ENCODE data around the gene ENPEP.

Gene ENPEP

GRCh38 chr4:110504084-110504435, 28.1 kb downstream of the ENPEP start:
- Histone ChIP-seq H3K27me3 (ENCODE audit: control insufficient read depth, insufficient read depth, low read length) (no peaks in the 10 kb centered on the region), H3K4me1 (ENCODE audit: control insufficient read depth, insufficient read depth, low read length) (0 out of 2 replicates have a peak, but pooled peaks cover 3% of the 10 kb centered on the region)

GRCh38 chr4:110505440-110505839, 29.5 kb downstream of the ENPEP start:
- Histone ChIP-seq H3K4me3 (ENCODE audit: low read depth, low read length) (no peak overlapping the region), H3K4me1 (ENCODE audit: control insufficient read depth, insufficient read depth, low read length) (0 out of 2 replicates have a peak, but pooled peaks cover 3% of the 10 kb centered on the region), H3K9ac (ENCODE audit: low read depth, low read length) (no peak overlapping the region), H3K27me3 (ENCODE audit: control insufficient read depth, insufficient read depth, low read length) (no peaks in the 10 kb centered on the region), H3K9me3 (ENCODE audit: control insufficient read depth, insufficient read depth, low read length) (no peaks in the 10 kb centered on the region), H3K36me3 (ENCODE audit: control insufficient read depth, insufficient read depth, low read length) (no peaks in the 10 kb centered on the region), H3K27ac (ENCODE audit: low read depth, low read length) (no peak overlapping the region)

More at GRCh38 chr4:110504084-110504435, 28.1 kb downstream of the ENPEP start:
- H3K27ac ChIP-seq (ENCODE audit: low read depth, low read length), result no peak overlapping the region
- H3K9ac ChIP-seq (ENCODE audit: low read depth, low read length), result no peak overlapping the region
- H3K36me3 ChIP-seq (ENCODE audit: control insufficient read depth, insufficient read depth, low read length), result no peaks in the 10 kb centered on the region
- no peaks in the 10 kb centered on the region for H3K9me3 ChIP-seq (ENCODE audit: control insufficient read depth, insufficient read depth, low read length)
- no peak overlapping the region for H3K4me3 ChIP-seq (ENCODE audit: low read depth, low read length)

GRCh38 chr4:110508827-110509710, 33.1 kb downstream of the ENPEP start:
- H3K4me1 ChIP-seq (ENCODE audit: control insufficient read depth, insufficient read depth, low read length), result no peaks in the 10 kb centered on the region

GRCh38 chr4:110510277-110510676, 34.3 kb downstream of the ENPEP start:
- Histone ChIP-seq H3K4me3 (ENCODE audit: low read depth, low read length) (no peak overlapping the region), H3K9ac (ENCODE audit: low read depth, low read length) (no peak overlapping the region), H3K9me3 (ENCODE audit: control insufficient read depth, insufficient read depth, low read length) (no peaks in the 10 kb centered on the region), H3K27me3 (ENCODE audit: control insufficient read depth, insufficient read depth, low read length) (no peaks in the 10 kb centered on the region), H3K27ac (ENCODE audit: low read depth, low read length) (no peak overlapping the region), H3K36me3 (ENCODE audit: control insufficient read depth, insufficient read depth, low read length) (no peaks in the 10 kb centered on the region), H3K4me1 (ENCODE audit: control insufficient read depth, insufficient read depth, low read length) (no peaks in the 10 kb centered on the region)

More at GRCh38 chr4:110508827-110509710, 33.1 kb downstream of the ENPEP start:
- Histone ChIP-seq H3K36me3 (ENCODE audit: control insufficient read depth, insufficient read depth, low read length) (no peaks in the 10 kb centered on the region), H3K9me3 (ENCODE audit: control insufficient read depth, insufficient read depth, low read length) (no peaks in the 10 kb centered on the region), H3K9ac (ENCODE audit: low read depth, low read length) (no peak overlapping the region), H3K27me3 (ENCODE audit: control insufficient read depth, insufficient read depth, low read length) (no peaks in the 10 kb centered on the region), H3K27ac (ENCODE audit: low read depth, low read length) (no peak overlapping the region), H3K4me3 (ENCODE audit: low read depth, low read length) (no peak overlapping the region)

GRCh38 chr4:110510955-110511544, 35.1 kb downstream of the ENPEP start:
- Histone ChIP-seq H3K9me3 (ENCODE audit: control insufficient read depth, insufficient read depth, low read length) (no peaks in the 10 kb centered on the region), H3K36me3 (ENCODE audit: control insufficient read depth, insufficient read depth, low read length) (no peaks in the 10 kb centered on the region), H3K4me3 (ENCODE audit: low read depth, low read length) (no peak overlapping the region), H3K4me1 (ENCODE audit: control insufficient read depth, insufficient read depth, low read length) (peaks cover 3% of the 10 kb centered on the region; the same call in 1 of the 2 replicates), H3K27me3 (ENCODE audit: control insufficient read depth, insufficient read depth, low read length) (no peaks in the 10 kb centered on the region), H3K9ac (ENCODE audit: low read depth, low read length) (no peak overlapping the region), H3K27ac (ENCODE audit: low read depth, low read length) (no peak overlapping the region)

GRCh38 chr4:110512901-110513300, 36.9 kb downstream of the ENPEP start:
- H3K4me3 ChIP-seq (ENCODE audit: low read depth, low read length), result no peak overlapping the region
- no peaks in the 10 kb centered on the region for H3K9me3 ChIP-seq (ENCODE audit: control insufficient read depth, insufficient read depth, low read length)
- no peak overlapping the region for H3K9ac ChIP-seq (ENCODE audit: low read depth, low read length)
- no peak overlapping the region for H3K27ac ChIP-seq (ENCODE audit: low read depth, low read length)
- no peaks in the 10 kb centered on the region for H3K27me3 ChIP-seq (ENCODE audit: control insufficient read depth, insufficient read depth, low read length)
- no peaks in the 10 kb centered on the region for H3K36me3 ChIP-seq (ENCODE audit: control insufficient read depth, insufficient read depth, low read length)
- peaks cover 5% of the 10 kb centered on the region; the same call in 1 of the 2 replicates for H3K4me1 ChIP-seq (ENCODE audit: control insufficient read depth, insufficient read depth, low read length)

GRCh38 chr4:110514889-110515479, 39.0 kb downstream of the ENPEP start:
- Histone ChIP-seq H3K9me3 (ENCODE audit: control insufficient read depth, insufficient read depth, low read length) (no peaks in the 10 kb centered on the region), H3K9ac (ENCODE audit: low read depth, low read length) (no peak overlapping the region), H3K27me3 (ENCODE audit: control insufficient read depth, insufficient read depth, low read length) (no peaks in the 10 kb centered on the region), H3K27ac (ENCODE audit: low read depth, low read length) (no peak overlapping the region), H3K36me3 (ENCODE audit: control insufficient read depth, insufficient read depth, low read length) (no peaks in the 10 kb centered on the region), H3K4me1 (ENCODE audit: control insufficient read depth, insufficient read depth, low read length) (peaks cover 5% of the 10 kb centered on the region; the same call in 1 of the 2 replicates), H3K4me3 (ENCODE audit: low read depth, low read length) (no peak overlapping the region)

- peaks cover 5% of the 10 kb centered on the region; the same call in 1 of the 2 replicates for H3K4me1 ChIP-seq (ENCODE audit: control insufficient read depth, insufficient read depth, low read length)
- H3K27ac ChIP-seq (ENCODE audit: low read depth, low read length), result no peak overlapping the region
- no peaks in the 10 kb centered on the region for H3K9me3 ChIP-seq (ENCODE audit: control insufficient read depth, insufficient read depth, low read length)
- H3K9ac ChIP-seq (ENCODE audit: low read depth, low read length), result no peak overlapping the region
- H3K27me3 ChIP-seq (ENCODE audit: control insufficient read depth, insufficient read depth, low read length), result no peaks in the 10 kb centered on the region
- no peak overlapping the region for H3K4me3 ChIP-seq (ENCODE audit: low read depth, low read length)
- no peaks in the 10 kb centered on the region for H3K36me3 ChIP-seq (ENCODE audit: control insufficient read depth, insufficient read depth, low read length)
Observed at GRCh38 chr4:110515676-110516075, 39.7 kb downstream of the ENPEP start.

- Histone ChIP-seq H3K36me3 (ENCODE audit: control insufficient read depth, insufficient read depth, low read length) (no peaks in the 10 kb centered on the region), H3K4me3 (ENCODE audit: low read depth, low read length) (no peak overlapping the region), H3K9me3 (ENCODE audit: control insufficient read depth, insufficient read depth, low read length) (no peaks in the 10 kb centered on the region), H3K4me1 (ENCODE audit: control insufficient read depth, insufficient read depth, low read length) (peaks cover 5% of the 10 kb centered on the region; the same call in 1 of the 2 replicates), H3K27me3 (ENCODE audit: control insufficient read depth, insufficient read depth, low read length) (no peaks in the 10 kb centered on the region), H3K27ac (ENCODE audit: low read depth, low read length) (no peak overlapping the region), H3K9ac (ENCODE audit: low read depth, low read length) (no peak overlapping the region)
Observed at GRCh38 chr4:110516106-110516922, 40.4 kb downstream of the ENPEP start.

- no peak overlapping the region for H3K27ac ChIP-seq (ENCODE audit: low read depth, low read length)
Observed at GRCh38 chr4:110518889-110519490, 43.0 kb downstream of the ENPEP start.

More at GRCh38 chr4:110518889-110519490, 43.0 kb downstream of the ENPEP start:
- Histone ChIP-seq H3K9ac (ENCODE audit: low read depth, low read length) (no peak overlapping the region), H3K4me3 (ENCODE audit: low read depth, low read length) (no peak overlapping the region), H3K9me3 (ENCODE audit: control insufficient read depth, insufficient read depth, low read length) (no peaks in the 10 kb centered on the region), H3K4me1 (ENCODE audit: control insufficient read depth, insufficient read depth, low read length) (peaks cover 5% of the 10 kb centered on the region; the same call in 1 of the 2 replicates), H3K36me3 (ENCODE audit: control insufficient read depth, insufficient read depth, low read length) (no peaks in the 10 kb centered on the region), H3K27me3 (ENCODE audit: control insufficient read depth, insufficient read depth, low read length) (no peaks in the 10 kb centered on the region)
